Calu3 (cell line): ENCODE measurements around the gene PFDN6. TPM values are rescaled to one million over a fixed set of nuclear protein-coding genes. Genes with fewer than 3 reads are reported as not detected.

Experiments used
- BruUV-seq: library from RNA; stranded (reverse); fragments of 400-500 nt; replicated peaks from 2 replicates; lab custom pipeline; 2021; lab: Mats Ljungman, UMichigan
- CTCF ChIA-PET: fragments of 300-600 bp; sonication (Branson Sonifier 250); formaldehyde crosslinking; loops from one replicate; lab custom pipeline; 2022; ENCODE audit warnings: antibody characterized with exemption; lab: Charles Lee
- DNase-seq: peaks from one replicate; pipeline ENCODE4 v3.0.0; 2022
- H3K27ac Mint-ChIP-seq: one replicate; pipeline ENCODE4 v1.8.0; 2022; ENCODE audit warnings: mixed read lengths; ENCODE audit not compliant: unreplicated experiment
- H3K27me3 Mint-ChIP-seq: one replicate; pipeline ENCODE4 v1.8.0; 2022; ENCODE audit warnings: mixed read lengths; ENCODE audit not compliant: unreplicated experiment
- H3K36me3 Mint-ChIP-seq: one replicate; pipeline ENCODE4 v1.8.0; 2022; ENCODE audit warnings: mild to moderate bottlenecking, moderate library complexity, mixed read lengths; ENCODE audit not compliant: insufficient read depth, unreplicated experiment
- H3K4me1 Mint-ChIP-seq: one replicate; pipeline ENCODE4 v1.8.0; 2022; ENCODE audit warnings: mild to moderate bottlenecking, low read depth, mixed read lengths; ENCODE audit not compliant: unreplicated experiment
- H3K4me3 Mint-ChIP-seq: one replicate; pipeline ENCODE4 v1.8.0; 2022; ENCODE audit warnings: mild to moderate bottlenecking, low read depth, moderate library complexity, mixed read lengths; ENCODE audit not compliant: unreplicated experiment
- H3K9me3 Mint-ChIP-seq: one replicate; pipeline ENCODE4 v1.8.0; 2022; ENCODE audit warnings: low read depth, mixed read lengths; ENCODE audit not compliant: unreplicated experiment
- CTCF ChIP-seq: fragments of 200-600 bp; IDR thresholded peaks from one replicate; pipeline ENCODE4 v1.8.0; 2022; ENCODE audit warnings: antibody characterized with exemption; ENCODE audit not compliant: unreplicated experiment
- intact Hi-C: fragments of 100-400 bp; cut with micrococcal nuclease; formaldehyde crosslinking; loops from one replicate; pipeline ENCODE4 v1.10.0; 2022; ENCODE audit not compliant: unreplicated experiment
- total RNA-seq: library from RNA; stranded (reverse); gene quantifications from 2 replicates; pipeline ENCODE4 v1.2.3, GENCODE V29; 2022

PFDN6 gene
- total RNA-seq, 1 experiment from 2014 or later = 141 TPM

- Mint-ChIP-seq H3K27me3 (no peaks in the 10 kb centered on the region), H3K36me3 (peaks cover 100% of the 10 kb centered on the region), H3K4me1 (peaks cover 38% of the 10 kb centered on the region), H3K4me3 (peak overlapping the region; percentile 98), H3K27ac (peak overlapping the region; percentile 97), H3K9me3 (no peaks in the 10 kb centered on the region)
- peak; percentile 51 for DNase-seq
- CTCF ChIA-PET = interaction anchor here (1.0 to 2.2 kb wide), 3 partner anchors 14 to 36 kb away, joined by 3 to 12 read pairs (median 5); partner anchors contain the start of genes B3GALT4 and RGL2
- TF ChIP-seq CTCF = no peak
- BruUV-seq = TSS peak; percentile 52
- intact Hi-C loops = no loop called here
These were observed 23.8 kb downstream of the PFDN6 start for GRCh38 chr6:33313105-33313708.

GRCh38 chr6:33313709-33314514 lies 24.5 kb downstream of the PFDN6 start, which contains the start of gene TAPBP:
TSS of gene TAPBP (minus strand) at chr6:33314078. CDS start at chr6:33314041, 37 bp downstream.
- CTCF ChIA-PET = interaction anchor here (1.1 to 2.2 kb wide), 2 partner anchors 15 to 32 kb away, joined by 5 to 12 read pairs; partner anchors contain the start of gene RGL2
- peak; percentile 80 for DNase-seq
- Mint-ChIP-seq H3K4me1 (peaks cover 45% of the 10 kb centered on the region), H3K9me3 (no peaks in the 10 kb centered on the region), H3K27me3 (no peaks in the 10 kb centered on the region), H3K36me3 (peaks cover 100% of the 10 kb centered on the region), H3K4me3 (peak within 1 kb of the TSS; percentile 98), H3K27ac (peak within 1 kb of the TSS; percentile 97)
- intact Hi-C loops = no loop called here
- BruUV-seq = TSS peak; percentile 44
- no peak for TF ChIP-seq CTCF

- peak overlapping the region; percentile 97 for H3K27ac Mint-ChIP-seq
- DNase-seq = peak; percentile 67
- CTCF ChIA-PET = no interaction called here
- peaks cover 51% of the 10 kb centered on the region for H3K4me1 Mint-ChIP-seq
- peak overlapping the region; percentile 98 for H3K4me3 Mint-ChIP-seq
- H3K9me3 Mint-ChIP-seq = no peaks in the 10 kb centered on the region
- peaks cover 100% of the 10 kb centered on the region for H3K36me3 Mint-ChIP-seq
- no TSS peak for BruUV-seq
- intact Hi-C loops = no loop called here
- no peak for TF ChIP-seq CTCF
- no peaks in the 10 kb centered on the region for H3K27me3 Mint-ChIP-seq
These were observed 25.1 kb downstream of the PFDN6 start for GRCh38 chr6:33314515-33314942.

GRCh38 chr6:33314943-33315792 lies 25.8 kb downstream of the PFDN6 start:
- no peaks in the 10 kb centered on the region for H3K27me3 Mint-ChIP-seq
- DNase-seq = peak; percentile 81
- CTCF ChIA-PET = interaction anchor here (0.6 kb wide), 1 partner anchor 96 kb away, joined by 5 read pairs; the partner anchor contains the start of gene PHF1
- BruUV-seq = no TSS peak
- H3K27ac Mint-ChIP-seq = peak overlapping the region; percentile 97
- peak overlapping the region; percentile 98 for H3K4me3 Mint-ChIP-seq
- no peak for TF ChIP-seq CTCF
- H3K36me3 Mint-ChIP-seq = peaks cover 98% of the 10 kb centered on the region
- H3K9me3 Mint-ChIP-seq = no peaks in the 10 kb centered on the region
- intact Hi-C loops = loop anchor here (5.0 kb wide), 1 partner anchor 77 kb away; the partner anchor contains the start of gene KIFC1
- H3K4me1 Mint-ChIP-seq = peaks cover 57% of the 10 kb centered on the region
